Measurements from ENCODE around the gene PTX3.

The PTX3 gene

GRCh38 chr3:157475921-157476414 lies 39.3 kb downstream of the PTX3 start:
- no peak for DNase-seq (ENCODE audit: low read depth)

DNA sequence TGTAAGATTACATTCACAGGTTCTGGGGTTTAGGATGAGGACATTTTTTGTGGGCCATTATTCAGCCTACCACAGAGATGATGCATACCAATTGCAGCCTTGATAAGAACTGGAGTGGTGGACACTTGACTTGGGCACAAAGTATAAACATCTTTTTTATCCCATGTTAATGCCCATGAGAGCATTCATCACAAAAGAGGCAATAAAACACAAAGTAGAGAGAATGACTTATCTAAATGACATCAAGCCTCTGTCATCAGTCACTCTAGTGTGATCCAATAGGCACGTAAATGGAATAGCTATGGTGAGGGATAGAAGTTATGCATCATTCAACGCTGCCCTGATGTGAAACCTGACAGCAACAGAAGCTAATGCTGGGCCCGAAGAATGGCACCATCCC lies 40.8 kb downstream of the PTX3 start:
- no peak for DNase-seq (ENCODE audit: low read depth)

GRCh38 chr3:157479464-157480243 lies 43.0 kb downstream of the PTX3 start:
- no peak for DNase-seq (ENCODE audit: low read depth)

- DNase-seq (ENCODE audit: low read depth): no peak
Measured at GRCh38 chr3:157487339-157487738, 50.7 kb downstream of the PTX3 start.

GRCh38 chr3:157488144-157488543 lies 51.5 kb downstream of the PTX3 start:
- no peak for DNase-seq (ENCODE audit: low read depth)

GRCh38 chr3:157491136-157491535 lies 54.5 kb downstream of the PTX3 start:
- no peak for DNase-seq (ENCODE audit: low read depth)

Data from stimulated activated CD8-positive, alpha-beta memory T cell treated with anti-CD3 and anti-CD28 coated beads, Interleukin-12 subunit alpha, Interleukin-12 subunit beta, amount 100 ng/mL, for 1 hour (primary cell).